HFF-Myc (cell line): Measurements from ENCODE around the gene ACTN3.

Experiments
- DNase-seq: peaks from one replicate; pipeline ENCODE4 v3.0.0-alpha.2; 2011; ENCODE audit warnings: low read depth; ENCODE audit errors: extremely low read depth
- H3K4me3 ChIP-seq: replicated peaks from 2 replicates; pipeline ENCODE4 v1.5.1; 2011; ENCODE audit warnings: low read depth, mild to moderate bottlenecking, control low read depth, low read length
- TF ChIP-seq, protein P1 (sequence below): IDR thresholded peaks from 2 replicates; pipeline ENCODE4 v1.5.1; 2012; ENCODE audit warnings: mild to moderate bottlenecking, low read depth, low read length, control low read depth; ENCODE audit errors: missing control alignments

ACTN3 gene

DNA sequence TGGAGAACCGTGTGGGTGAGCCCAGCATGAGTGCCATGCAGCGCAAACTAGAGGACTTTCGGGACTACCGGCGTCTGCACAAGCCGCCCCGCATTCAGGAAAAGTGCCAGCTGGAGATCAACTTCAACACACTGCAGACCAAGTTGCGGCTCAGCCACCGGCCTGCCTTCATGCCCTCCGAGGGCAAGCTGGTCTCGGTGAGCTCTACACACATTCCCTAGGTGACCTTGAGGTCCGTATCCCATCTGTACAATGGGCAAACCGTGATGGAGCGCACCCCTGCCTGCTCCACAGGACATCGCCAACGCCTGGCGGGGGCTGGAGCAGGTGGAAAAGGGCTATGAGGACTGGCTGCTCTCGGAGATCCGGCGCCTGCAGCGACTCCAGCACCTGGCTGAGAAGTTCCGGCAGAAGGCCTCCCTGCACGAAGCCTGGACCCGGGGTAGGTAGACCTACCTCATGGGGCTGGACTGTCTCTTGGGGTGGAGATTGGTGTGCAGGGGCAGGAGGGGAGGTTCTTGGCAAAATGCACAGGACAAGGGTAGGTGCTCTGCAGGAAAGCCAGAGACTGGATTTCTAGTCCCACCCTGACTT, 11.1 kb downstream of the ACTN3 start:
- no peak for DNase-seq
- no peak overlapping the region for H3K4me3 ChIP-seq
- TF ChIP-seq, protein P1, sequence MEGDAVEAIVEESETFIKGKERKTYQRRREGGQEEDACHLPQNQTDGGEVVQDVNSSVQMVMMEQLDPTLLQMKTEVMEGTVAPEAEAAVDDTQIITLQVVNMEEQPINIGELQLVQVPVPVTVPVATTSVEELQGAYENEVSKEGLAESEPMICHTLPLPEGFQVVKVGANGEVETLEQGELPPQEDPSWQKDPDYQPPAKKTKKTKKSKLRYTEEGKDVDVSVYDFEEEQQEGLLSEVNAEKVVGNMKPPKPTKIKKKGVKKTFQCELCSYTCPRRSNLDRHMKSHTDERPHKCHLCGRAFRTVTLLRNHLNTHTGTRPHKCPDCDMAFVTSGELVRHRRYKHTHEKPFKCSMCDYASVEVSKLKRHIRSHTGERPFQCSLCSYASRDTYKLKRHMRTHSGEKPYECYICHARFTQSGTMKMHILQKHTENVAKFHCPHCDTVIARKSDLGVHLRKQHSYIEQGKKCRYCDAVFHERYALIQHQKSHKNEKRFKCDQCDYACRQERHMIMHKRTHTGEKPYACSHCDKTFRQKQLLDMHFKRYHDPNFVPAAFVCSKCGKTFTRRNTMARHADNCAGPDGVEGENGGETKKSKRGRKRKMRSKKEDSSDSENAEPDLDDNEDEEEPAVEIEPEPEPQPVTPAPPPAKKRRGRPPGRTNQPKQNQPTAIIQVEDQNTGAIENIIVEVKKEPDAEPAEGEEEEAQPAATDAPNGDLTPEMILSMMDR = no peak

DNA sequence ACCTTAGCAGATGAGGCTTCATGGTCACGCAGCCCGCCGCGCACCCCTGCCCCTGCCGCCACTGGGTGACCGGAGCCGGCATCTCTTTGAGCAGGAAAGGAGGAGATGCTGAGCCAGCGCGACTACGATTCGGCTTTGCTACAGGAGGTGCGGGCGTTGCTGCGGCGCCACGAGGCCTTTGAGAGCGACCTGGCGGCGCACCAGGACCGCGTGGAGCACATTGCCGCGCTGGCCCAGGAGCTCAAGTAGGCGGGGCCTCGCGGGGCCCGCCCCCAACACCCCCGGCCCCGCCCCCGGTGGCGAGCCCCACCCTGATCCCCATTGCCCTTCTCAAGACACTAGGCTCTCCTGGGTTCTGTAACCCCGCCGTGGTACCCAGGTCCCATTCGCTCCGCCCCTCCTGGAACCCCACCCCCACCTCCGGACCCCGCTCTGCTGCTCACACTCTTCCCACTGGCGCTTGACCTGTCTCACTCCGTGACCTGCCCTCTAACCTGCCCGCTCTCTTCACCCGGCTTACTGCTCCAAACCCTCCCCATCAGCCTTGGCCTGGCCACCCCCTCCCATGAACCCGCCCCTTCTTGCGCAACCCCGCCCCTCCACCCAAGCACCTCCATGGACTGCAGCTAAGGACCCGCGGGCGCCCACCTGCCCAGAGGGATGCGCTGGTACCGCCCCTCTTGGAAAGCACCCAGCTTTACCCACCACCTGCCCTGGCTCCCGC, 12.6 kb downstream of the ACTN3 start:
- TF ChIP-seq, protein P1 = no peak
- H3K4me3 ChIP-seq = no peak overlapping the region
- DNase-seq = no peak

DNA sequence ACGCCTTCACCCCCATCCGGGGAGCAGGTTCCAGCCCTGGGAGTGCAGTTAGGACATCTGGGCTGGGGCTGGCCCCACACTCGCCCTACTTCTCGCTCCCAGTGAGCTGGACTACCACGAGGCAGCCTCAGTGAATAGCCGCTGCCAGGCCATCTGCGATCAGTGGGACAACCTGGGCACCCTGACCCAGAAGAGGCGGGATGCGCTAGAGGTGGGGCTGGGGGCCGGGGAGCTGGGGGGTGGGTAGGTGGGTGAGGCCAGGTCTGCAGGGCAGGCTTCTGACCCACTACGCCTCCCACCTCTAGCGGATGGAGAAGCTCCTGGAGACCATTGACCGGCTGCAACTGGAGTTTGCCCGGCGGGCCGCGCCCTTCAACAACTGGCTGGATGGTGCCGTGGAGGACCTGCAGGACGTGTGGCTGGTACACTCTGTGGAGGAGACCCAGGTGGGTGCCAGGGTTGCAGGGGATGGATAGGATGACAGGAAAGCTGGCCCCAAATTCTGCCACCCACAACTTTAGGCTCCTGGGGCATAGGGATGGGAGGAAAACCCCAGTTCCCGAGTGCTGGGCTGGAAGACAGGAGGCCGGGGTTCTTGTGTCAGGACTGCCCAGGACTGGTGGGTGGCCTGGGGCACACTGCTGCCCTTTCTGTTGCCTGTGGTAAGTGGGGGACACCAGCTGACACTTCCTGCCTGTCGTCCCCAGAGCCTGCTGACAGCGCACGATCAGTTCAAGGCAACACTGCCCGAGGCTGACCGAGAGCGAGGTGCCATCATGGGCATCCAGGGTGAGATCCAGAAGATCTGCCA, 13.4 kb downstream of the ACTN3 start:
- H3K4me3 ChIP-seq = no peak overlapping the region
- TF ChIP-seq, protein P1 = no peak
- DNase-seq = no peak

DNA sequence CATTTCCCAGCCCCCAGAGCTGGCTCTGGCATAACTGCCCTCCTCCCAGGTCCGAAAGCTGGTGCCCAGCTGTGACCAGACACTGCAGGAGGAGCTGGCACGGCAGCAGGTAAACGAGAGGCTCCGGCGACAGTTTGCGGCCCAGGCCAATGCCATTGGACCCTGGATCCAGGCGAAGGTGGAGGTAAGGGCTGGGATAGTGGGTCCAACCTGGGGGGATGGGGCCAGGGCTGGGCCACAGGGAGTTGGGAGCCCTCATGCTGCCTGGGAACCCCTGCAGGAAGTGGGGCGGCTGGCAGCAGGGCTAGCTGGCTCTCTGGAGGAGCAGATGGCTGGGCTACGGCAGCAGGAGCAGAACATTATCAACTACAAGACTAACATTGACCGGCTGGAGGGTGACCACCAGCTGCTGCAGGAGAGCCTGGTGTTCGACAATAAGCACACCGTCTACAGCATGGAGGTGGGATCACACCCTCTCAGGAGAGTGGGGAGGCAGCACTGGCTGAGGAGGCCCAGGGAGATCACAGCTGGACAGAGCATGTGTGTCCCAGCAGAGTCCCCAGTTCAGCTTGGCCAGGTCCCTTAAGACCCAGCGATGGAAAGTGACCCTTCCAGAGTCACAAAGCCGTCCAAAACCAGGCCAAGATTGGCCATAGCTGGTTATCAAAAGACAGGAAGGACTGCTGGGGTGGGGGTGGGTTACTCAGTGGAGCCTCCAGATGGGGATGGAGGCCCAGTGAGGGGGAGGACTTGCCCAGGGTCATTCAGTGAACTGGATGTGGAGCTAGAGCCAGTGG, 14.7 kb downstream of the ACTN3 start:
- DNase-seq = no peak
- no peak overlapping the region for H3K4me3 ChIP-seq
- TF ChIP-seq, protein P1 = no peak

DNA sequence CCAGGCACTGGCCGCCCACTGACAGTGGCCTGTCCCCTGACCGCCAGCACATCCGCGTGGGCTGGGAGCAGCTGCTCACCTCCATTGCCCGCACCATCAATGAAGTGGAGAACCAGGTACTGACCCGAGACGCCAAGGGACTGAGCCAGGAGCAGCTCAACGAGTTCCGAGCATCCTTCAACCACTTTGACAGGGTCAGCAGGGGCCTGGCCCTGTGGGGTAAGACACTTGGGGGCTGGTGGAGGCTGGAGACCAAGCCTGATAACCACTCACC, 15.2 kb downstream of the ACTN3 start:
- no peak overlapping the region for H3K4me3 ChIP-seq
- DNase-seq = no peak
- TF ChIP-seq, protein P1 = no peak

DNA sequence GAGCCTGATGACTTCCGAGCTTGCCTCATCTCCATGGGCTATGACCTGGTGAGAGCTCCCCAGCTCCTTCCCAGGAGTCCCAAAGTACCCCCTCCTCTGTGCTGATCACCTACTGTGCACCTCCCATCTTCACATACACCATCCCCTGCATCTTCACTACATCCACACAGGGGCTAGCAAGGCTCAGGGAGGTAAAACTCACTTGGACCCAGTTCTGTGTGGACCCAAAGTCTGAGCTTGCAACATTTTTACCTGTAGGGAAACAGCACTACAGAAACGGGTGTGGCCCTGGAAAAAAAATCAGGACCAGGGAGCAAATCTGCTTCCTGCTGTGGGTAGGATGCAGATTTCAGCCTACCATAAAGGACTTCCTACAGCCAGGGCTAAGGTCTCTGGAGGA, 15.6 kb downstream of the ACTN3 start:
- no peak for DNase-seq
- H3K4me3 ChIP-seq = no peak overlapping the region
- TF ChIP-seq, protein P1 = no peak
